Urothelium cell line (cell line): ENCODE measurements around the gene SULT2B1.

Experiments
- DNase-seq: peaks from one replicate; pipeline ENCODE4 v3.0.0; 2011; ENCODE audit warnings: low spot score, mixed read lengths
- FAIRE-seq: peaks from 2 replicates; lab custom pipeline; 2011; peaks lifted over from hg19 to GRCh38; lab: Jason Lieb, UNC

SULT2B1 gene

GRCh38 chr19:48646722-48647216, 94.8 kb downstream of the SULT2B1 start:
- DNase-seq, result no peak
- no peak for FAIRE-seq

GRCh38 chr19:48648134-48648533, 96.2 kb downstream of the SULT2B1 start:
- no peak for DNase-seq
- FAIRE-seq, result no peak
